Endothelial cell (in vitro differentiated cells): ENCODE measurements around the gene CACNA1I. TPM values are rescaled to one million over a fixed set of nuclear protein-coding genes. Genes with fewer than 3 reads are reported as not detected.
A peak's percentile ranks its signal among the peaks of the same experiment; 100 is the strongest.

ENCODE experiments used
- DNase-seq: peaks from one replicate; pipeline ENCODE4 v3.0.0; 2021; ENCODE audit warnings: low spot score
- H3K27ac Mint-ChIP-seq: one replicate; pipeline ENCODE4 v1.8.0; 2021; ENCODE audit warnings: mixed read lengths, inconsistent platforms; ENCODE audit not compliant: unreplicated experiment
- H3K27me3 Mint-ChIP-seq: one replicate; pipeline ENCODE4 v1.8.0; 2021; ENCODE audit warnings: mild to moderate bottlenecking, moderate library complexity, mixed read lengths, inconsistent platforms; ENCODE audit not compliant: unreplicated experiment
- H3K36me3 Mint-ChIP-seq: one replicate; pipeline ENCODE4 v1.8.0; 2021; ENCODE audit warnings: mild to moderate bottlenecking, low read depth, mixed read lengths, inconsistent platforms; ENCODE audit not compliant: unreplicated experiment
- H3K4me1 Mint-ChIP-seq: one replicate; pipeline ENCODE4 v1.8.0; 2021; ENCODE audit warnings: mild to moderate bottlenecking, mixed read lengths, inconsistent platforms; ENCODE audit not compliant: unreplicated experiment
- H3K4me3 Mint-ChIP-seq: one replicate; pipeline ENCODE4 v1.8.0; 2021; ENCODE audit warnings: mild to moderate bottlenecking, mixed read lengths, inconsistent platforms; ENCODE audit not compliant: unreplicated experiment
- H3K9me3 Mint-ChIP-seq: one replicate; pipeline ENCODE4 v1.8.0; 2021; ENCODE audit warnings: mixed read lengths, inconsistent platforms; ENCODE audit not compliant: unreplicated experiment
- CTCF ChIP-seq: fragments of 200-600 bp; sonication (generic); IDR thresholded peaks from one replicate; pipeline ENCODE4 v1.5.0; 2021; ENCODE audit warnings: antibody characterized with exemption; ENCODE audit not compliant: unreplicated experiment
- total RNA-seq: library from RNA; stranded (reverse); fragmentation: NEBNext Ultra II Directional; extraction: Animal tissue kit (Norgen Biotek cat#: 25700); gene quantifications from one replicate; pipeline ENCODE4 v1.2.1, GENCODE V29; 2021; ENCODE audit not compliant: unreplicated experiment

The CACNA1I gene
- total RNA-seq, 1 donor from 2014 or later: 0.10 TPM

GRCh38 chr22:39528681-39529486, 41.7 kb upstream of the CACNA1I start:
- Mint-ChIP-seq H3K9me3 (no peaks in the 10 kb centered on the region), H3K27ac (no peak overlapping the region), H3K36me3 (peaks cover 22% of the 10 kb centered on the region), H3K4me3 (no peak overlapping the region), H3K4me1 (peaks cover 55% of the 10 kb centered on the region), H3K27me3 (no peaks in the 10 kb centered on the region)
- peak; percentile 93 for DNase-seq
- peak; percentile 86 for TF ChIP-seq CTCF

GRCh38 chr22:39529487-39529851, 41.1 kb upstream of the CACNA1I start:
- Mint-ChIP-seq H3K36me3 (peaks cover 22% of the 10 kb centered on the region), H3K27ac (no peak overlapping the region), H3K4me3 (no peak overlapping the region), H3K9me3 (no peaks in the 10 kb centered on the region), H3K4me1 (peaks cover 58% of the 10 kb centered on the region), H3K27me3 (peaks cover 3% of the 10 kb centered on the region)
- TF ChIP-seq CTCF: peak; percentile 6
- no peak for DNase-seq

DNA sequence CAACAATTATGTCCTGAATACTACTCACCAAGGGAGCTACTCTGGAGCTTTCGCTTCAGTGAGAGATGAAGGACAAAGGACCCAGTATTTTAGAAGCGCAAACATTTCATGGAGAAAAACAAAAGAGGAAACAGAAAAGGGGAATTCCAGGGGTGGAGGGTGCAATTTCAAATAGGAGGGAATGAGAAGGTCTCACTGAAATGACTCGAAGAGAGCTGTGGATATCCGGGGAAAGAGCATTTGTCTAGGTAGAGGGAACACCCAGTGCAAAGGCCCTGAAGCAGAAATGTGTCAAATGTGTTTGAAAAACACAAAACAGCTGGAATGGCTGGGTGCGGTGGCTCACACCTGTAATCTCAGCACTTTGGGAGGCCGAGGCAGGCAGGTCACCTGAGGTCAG, 40.4 kb upstream of the CACNA1I start:
- no peak overlapping the region for H3K27ac Mint-ChIP-seq
- no peak for DNase-seq
- peaks cover 15% of the 10 kb centered on the region for H3K36me3 Mint-ChIP-seq
- no peak for TF ChIP-seq CTCF
- no peaks in the 10 kb centered on the region for H3K9me3 Mint-ChIP-seq
- peaks cover 3% of the 10 kb centered on the region for H3K27me3 Mint-ChIP-seq
- H3K4me1 Mint-ChIP-seq: peaks cover 52% of the 10 kb centered on the region
- peak overlapping the region; percentile 3 for H3K4me3 Mint-ChIP-seq

GRCh38 chr22:39530692-39531331, 39.7 kb upstream of the CACNA1I start:
- no peak for DNase-seq
- Mint-ChIP-seq H3K4me1 (peaks cover 46% of the 10 kb centered on the region), H3K27me3 (peaks cover 3% of the 10 kb centered on the region), H3K27ac (peak overlapping the region; percentile 57), H3K4me3 (peak overlapping the region; percentile 91), H3K9me3 (no peaks in the 10 kb centered on the region), H3K36me3 (peaks cover 14% of the 10 kb centered on the region)
- TF ChIP-seq CTCF: peak; percentile 57
